ENCODE data around the gene ITIH4.

GRCh38 chr3:52774901-52775864 lies 55.3 kb downstream of the ITIH4 start:
- TF ChIP-seq CTCF (IDR thresholded peaks at IDR 0.05), result no peak
- TF ChIP-seq POLR2A (IDR thresholded peaks at IDR 0.05; ENCODE audit: low read depth), result no peak
- no peak for TF ChIP-seq EP300 (IDR thresholded peaks at IDR 0.05)

Data from esophagus muscularis mucosa (tissue), 4 donors.